K562 treated with DMSO at 1 percent for 4 hours (cell line): ENCODE measurements around the gene POLG2. TPM values are rescaled to one million over a fixed set of nuclear protein-coding genes. Genes with fewer than 3 reads are reported as not detected.

Experiments
- total RNA-seq: library from RNA; unstranded; fragments of 300-600 nt; gene quantifications from 2 replicates; pipeline ENCODE4 v1.2.3, GENCODE V29; 2022; ENCODE audit not compliant: insufficient read depth

Gene POLG2
- total RNA-seq, result 9.7 and 13.1 TPM in 2 replicates

GRCh38 chr17:64496786-64497564, at the start of gene POLG2:
Gene POLG2 (minus strand): TSS chr17:64497054. CDS start chr17:64496968, 86 bp downstream.

DNA sequence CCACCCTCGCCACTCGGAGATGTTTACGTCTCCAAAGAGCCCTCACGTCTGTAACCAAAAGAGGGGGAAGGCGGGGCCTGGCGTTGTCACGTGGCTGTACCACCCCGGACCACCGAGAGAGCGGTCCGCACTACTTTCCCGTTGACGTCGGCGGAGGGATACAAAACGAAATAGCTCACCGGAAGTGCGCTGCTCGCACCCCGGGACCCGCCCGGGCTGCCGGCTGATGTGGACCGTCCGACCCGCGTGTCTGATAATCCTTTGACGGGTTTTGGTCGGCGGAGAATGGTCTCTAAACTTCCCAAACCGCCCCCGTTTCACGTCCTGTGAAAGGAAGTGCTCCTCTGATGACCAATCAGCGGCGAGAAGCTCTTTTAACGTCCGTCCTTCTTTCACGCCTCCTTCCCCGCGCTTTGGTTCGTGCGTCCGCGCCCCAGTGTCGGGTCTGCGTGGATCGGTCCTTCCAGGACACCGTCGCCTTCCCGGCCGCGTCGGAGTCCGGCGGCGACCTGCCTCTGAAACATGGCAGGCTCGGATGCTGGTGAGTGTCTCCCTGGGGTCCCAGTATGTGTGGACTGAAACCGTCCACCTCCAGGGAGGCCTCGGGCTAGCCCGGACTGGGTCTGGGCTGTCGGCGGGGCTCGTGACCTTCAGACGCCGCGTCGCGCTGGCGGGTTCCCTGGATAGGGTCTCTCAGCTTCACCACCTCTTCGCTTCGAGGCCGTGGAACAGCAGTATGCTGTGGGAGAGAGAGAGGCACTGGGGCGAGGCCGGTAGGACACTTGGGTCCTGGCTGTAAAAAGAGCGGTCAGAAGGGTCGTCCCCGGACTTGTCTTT, 9.9 kb upstream of the POLG2 start, which contains the start of gene CEP95:
Gene CEP95 (plus strand): TSS at position 402 of the 837 bp plus-strand sequence. CDS start 121 bp downstream, at position 523.

GRCh38 chr17:64506201-64506575, 9.3 kb upstream of the POLG2 start, which contains the start of gene DDX5:
Gene DDX5 (minus strand): TSS chr17:64506289. CDS start chr17:64506119, 170 bp downstream.

DNA sequence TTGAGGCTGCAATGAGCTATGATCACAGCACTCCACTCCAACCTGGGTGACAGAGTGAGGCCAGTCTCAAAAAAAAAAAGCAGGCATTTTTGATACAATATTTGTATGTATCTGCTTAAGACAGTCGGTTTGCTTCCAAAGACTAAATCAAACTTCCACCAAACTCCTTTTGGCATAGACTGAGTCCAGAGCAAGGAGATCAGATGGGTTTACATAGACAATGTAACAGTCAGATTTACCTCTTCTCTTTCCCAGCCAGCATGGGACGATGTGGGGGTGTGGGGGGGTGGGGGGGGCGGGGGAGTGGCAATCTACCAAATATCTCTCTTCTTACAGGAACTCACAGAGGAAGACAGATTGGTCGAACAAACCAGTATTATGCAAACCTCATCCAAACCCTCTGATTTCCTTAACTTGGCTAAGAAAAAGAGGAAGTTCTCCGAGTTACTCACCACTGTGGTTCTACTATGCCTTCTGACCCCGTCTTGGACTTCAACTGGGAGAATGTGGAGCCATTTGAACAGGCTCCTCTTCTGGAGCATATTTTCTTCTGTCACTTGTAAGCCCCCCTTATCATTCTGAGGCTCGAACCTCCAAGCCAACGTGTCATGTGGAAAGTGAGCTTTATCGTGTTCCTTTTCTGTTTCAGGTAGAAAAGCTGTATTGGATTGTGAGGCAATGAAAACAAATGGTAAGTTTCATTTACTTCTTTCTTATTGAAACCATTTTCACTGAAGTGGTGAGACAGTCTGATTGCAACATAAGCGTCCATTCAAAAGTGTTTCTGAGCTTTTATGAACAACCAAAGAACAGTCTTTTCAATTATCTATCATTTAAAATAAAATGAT, 48.0 kb downstream of the POLG2 start, which contains the start of gene MILR1:
Gene MILR1 (plus strand): TSS at position 451 of the 848 bp plus-strand sequence. CDS start 54 bp downstream, at position 505.

Other genes starting within 250 kb of the POLG2 start
- 11.0 and 13.3 TPM in 2 replicates for gene TEX2, start 233.8 kb downstream of the POLG2 start, total RNA-seq
- 2.6 and 2.9 TPM in 2 replicates for gene PECAM1, start 106.2 kb downstream of the POLG2 start, total RNA-seq
- 17.6 and 19.1 TPM in 2 replicates for gene MILR1, start 47.9 kb downstream of the POLG2 start, total RNA-seq
- 246 and 277 TPM in 2 replicates for gene DDX5, start 9.2 kb upstream of the POLG2 start, total RNA-seq
- gene CEP95, start 9.9 kb upstream of the POLG2 start, total RNA-seq, result 18.0 and 18.9 TPM in 2 replicates
- 8.0 and 10.1 TPM in 2 replicates for gene SMURF2, start 165.3 kb upstream of the POLG2 start, total RNA-seq